ENCODE results near the gene C1orf56.

- no peak for TF ChIP-seq POLR2A (IDR thresholded peaks at IDR 0.05)
- TF ChIP-seq, protein P1, sequence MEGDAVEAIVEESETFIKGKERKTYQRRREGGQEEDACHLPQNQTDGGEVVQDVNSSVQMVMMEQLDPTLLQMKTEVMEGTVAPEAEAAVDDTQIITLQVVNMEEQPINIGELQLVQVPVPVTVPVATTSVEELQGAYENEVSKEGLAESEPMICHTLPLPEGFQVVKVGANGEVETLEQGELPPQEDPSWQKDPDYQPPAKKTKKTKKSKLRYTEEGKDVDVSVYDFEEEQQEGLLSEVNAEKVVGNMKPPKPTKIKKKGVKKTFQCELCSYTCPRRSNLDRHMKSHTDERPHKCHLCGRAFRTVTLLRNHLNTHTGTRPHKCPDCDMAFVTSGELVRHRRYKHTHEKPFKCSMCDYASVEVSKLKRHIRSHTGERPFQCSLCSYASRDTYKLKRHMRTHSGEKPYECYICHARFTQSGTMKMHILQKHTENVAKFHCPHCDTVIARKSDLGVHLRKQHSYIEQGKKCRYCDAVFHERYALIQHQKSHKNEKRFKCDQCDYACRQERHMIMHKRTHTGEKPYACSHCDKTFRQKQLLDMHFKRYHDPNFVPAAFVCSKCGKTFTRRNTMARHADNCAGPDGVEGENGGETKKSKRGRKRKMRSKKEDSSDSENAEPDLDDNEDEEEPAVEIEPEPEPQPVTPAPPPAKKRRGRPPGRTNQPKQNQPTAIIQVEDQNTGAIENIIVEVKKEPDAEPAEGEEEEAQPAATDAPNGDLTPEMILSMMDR (IDR thresholded peaks at IDR 0.05) = no peak
Observed at GRCh38 chr1:150997949-150998348, 49.6 kb upstream of the C1orf56 start.

Data from prostate gland (tissue), 2 donors.